HG02885 (cell line): ENCODE data around the gene C17orf78.
"Not testable (repeated sequence)": the region's sequence is repeated elsewhere in the genome, so short reads cannot be mapped to it uniquely, and the experiment has no call there.

ENCODE experiments used
- ATAC-seq: cut with Tn5 transposase; IDR thresholded peaks from one replicate; pipeline ENCODE4 v1.9.1; 2021; ENCODE audit warnings: mild to moderate bottlenecking; ENCODE audit not compliant: unreplicated experiment, poor library complexity

The C17orf78 gene

GRCh38 chr17:37430051-37430627 is 54.4 kb downstream of the C17orf78 start:
- ATAC-seq, result no peak

DNA sequence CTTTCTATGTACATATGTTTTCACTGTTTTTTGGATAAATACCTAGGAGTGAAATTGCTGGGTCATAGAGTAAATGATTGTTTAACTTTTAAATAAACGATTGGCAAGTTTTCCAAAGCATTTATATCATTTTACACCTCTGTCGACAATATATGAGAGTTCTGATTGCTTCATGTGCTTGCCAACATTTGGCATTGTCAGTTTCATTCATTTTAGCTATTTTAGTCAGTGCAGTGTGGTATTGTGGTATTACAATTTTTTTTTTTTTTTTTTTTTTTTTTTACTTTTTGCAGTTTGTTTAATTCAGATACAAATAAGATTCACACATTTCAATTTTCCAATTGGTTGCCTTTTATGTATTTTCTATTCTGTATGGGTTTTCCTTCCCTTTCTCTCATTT is 56.9 kb downstream of the C17orf78 start:
- no peak for ATAC-seq

DNA sequence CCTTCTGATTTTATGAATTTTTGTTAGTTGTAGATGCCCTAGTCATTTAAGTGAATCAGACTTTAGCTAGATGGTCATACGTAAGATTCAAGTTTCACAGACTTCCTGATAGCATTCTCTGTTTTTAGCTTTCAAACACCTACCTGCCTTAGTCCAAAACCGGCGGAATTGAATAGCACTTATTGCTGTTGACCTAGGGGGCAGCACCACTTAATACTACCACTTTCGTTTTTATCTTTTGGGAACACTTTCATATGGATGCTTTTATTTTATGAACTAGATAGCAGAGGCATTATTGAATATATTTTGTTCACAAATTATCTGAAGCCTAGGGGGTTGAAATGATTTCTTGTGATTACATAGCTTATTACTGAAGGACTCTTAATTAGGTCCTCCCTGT is 62.4 kb downstream of the C17orf78 start:
- ATAC-seq, result no peak

DNA sequence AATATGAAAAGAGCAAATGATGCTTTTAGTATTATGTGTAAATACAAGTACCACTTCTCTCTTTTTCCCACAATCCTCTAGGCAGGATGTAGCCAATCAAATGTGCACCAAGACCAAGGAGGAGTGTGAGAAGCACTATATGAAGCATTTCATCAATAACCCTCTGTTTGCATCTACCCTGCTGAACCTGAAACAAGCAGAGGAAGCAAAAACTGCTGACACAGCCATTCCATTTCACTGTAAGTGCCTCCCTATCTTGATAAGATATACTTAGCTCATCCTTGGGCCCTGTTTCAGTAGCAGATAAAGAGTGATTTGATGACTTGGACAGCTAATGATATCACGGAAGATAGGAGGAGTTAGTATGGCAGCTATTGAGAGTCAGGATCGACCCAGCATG is 64.6 kb downstream of the C17orf78 start:
- ATAC-seq, result no peak

GRCh38 chr17:37441369-37442014 is 65.7 kb downstream of the C17orf78 start:
- ATAC-seq, result not testable (repeated sequence)
